Endothelial cell of umbilical vein (primary cell): Measurements from ENCODE around the gene CCR1.

Source experiments
- CTCF ChIP-seq, 2 donors: IDR thresholded peaks; 1 replicate in 1 of 2; 2 replicates in 1 of 2; pipeline ENCODE4 v1.5.1; 2011; ENCODE audit warnings: low read length in 2 of 2, mild to moderate bottlenecking in 2 of 2, moderate library complexity in 2 of 2, control low read depth in 1 of 2, inconsistent platforms in 1 of 2, low read depth in 1 of 2; ENCODE audit not compliant: insufficient read depth in 1 of 2; ENCODE audit errors: extremely low read depth in 1 of 2
- EZH2 ChIP-seq: IDR thresholded peaks from 2 replicates; pipeline ENCODE4 v1.6.1; 2012; ENCODE audit warnings: borderline replicate concordance, low read depth, mild to moderate bottlenecking, moderate library complexity, low read length, inconsistent platforms; ENCODE audit not compliant: severe bottlenecking
- GATA2 ChIP-seq: IDR thresholded peaks from 2 replicates; pipeline ENCODE4 v1.7.0; 2011; ENCODE audit warnings: low read depth, mild to moderate bottlenecking, moderate library complexity, mixed read lengths, low read length; ENCODE audit not compliant: insufficient read length, insufficient read depth
- POLR2A ChIP-seq: IDR thresholded peaks from 2 replicates; pipeline ENCODE4 v1.6.1; 2012; ENCODE audit warnings: low read depth, mild to moderate bottlenecking, control low read depth, low read length
- POLR2AphosphoS5 ChIP-seq: IDR thresholded peaks from 2 replicates; pipeline ENCODE4 v1.6.1; 2012; ENCODE audit warnings: low read depth, mild to moderate bottlenecking, control low read depth, low read length, moderate library complexity; ENCODE audit not compliant: insufficient read depth

GRCh38 chr3:46213201-46213600 is 5.1 kb upstream of the CCR1 start:
- TF ChIP-seq POLR2AphosphoS5 (no peak), CTCF (IDR thresholded peaks at IDR 0.05; ENCODE audit: extremely low read depth in 1 of 2, insufficient read depth in 1 of 2, low read depth in 1 of 2, low read length in 2 of 2) (no peak), EZH2 (no peak), POLR2A (no peak), GATA2 (no peak)
